Measurements from ENCODE around the gene OGFR. TPM values are rescaled to one million over a fixed set of nuclear protein-coding genes. Genes with fewer than 3 reads are reported as not detected.

The OGFR gene
- total RNA-seq, 3 donors from 2014 or later: 39.3 to 63.1 (median 48.5) TPM

DNA sequence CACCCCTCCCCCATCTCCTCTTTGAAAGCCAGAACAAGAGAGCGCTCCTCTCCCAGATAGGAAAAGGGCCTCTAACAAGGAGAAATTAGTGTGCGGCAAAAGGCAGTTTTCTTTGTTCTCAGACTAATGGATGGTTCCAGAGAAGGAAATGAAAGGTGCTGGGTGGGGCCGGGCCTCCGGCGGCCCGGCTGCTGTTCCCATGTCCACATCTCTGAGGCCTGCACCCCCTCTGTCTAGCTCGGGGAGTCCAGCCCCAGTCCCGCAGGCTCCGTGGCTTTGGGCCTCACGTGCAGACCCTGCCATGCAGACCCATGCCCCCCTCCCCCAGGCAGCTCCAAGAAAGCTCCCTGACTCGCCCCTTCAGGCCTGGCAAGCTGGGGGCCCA lies 44.2 kb upstream of the OGFR start:
- H3K4me3 ChIP-seq: no peak overlapping the region
- ATAC-seq (peak; percentile 32), DNase-seq (peak in 2 of 3 donors; percentile 22 to 49)
- peaks cover 5% of the 10 kb centered on the region for H3K4me1 ChIP-seq (ENCODE audit: low read depth)
- H3K9me3 ChIP-seq: no peaks in the 10 kb centered on the region
- H3K36me3 ChIP-seq (ENCODE audit: low read depth): no peaks in the 10 kb centered on the region
- TF ChIP-seq, protein P1, sequence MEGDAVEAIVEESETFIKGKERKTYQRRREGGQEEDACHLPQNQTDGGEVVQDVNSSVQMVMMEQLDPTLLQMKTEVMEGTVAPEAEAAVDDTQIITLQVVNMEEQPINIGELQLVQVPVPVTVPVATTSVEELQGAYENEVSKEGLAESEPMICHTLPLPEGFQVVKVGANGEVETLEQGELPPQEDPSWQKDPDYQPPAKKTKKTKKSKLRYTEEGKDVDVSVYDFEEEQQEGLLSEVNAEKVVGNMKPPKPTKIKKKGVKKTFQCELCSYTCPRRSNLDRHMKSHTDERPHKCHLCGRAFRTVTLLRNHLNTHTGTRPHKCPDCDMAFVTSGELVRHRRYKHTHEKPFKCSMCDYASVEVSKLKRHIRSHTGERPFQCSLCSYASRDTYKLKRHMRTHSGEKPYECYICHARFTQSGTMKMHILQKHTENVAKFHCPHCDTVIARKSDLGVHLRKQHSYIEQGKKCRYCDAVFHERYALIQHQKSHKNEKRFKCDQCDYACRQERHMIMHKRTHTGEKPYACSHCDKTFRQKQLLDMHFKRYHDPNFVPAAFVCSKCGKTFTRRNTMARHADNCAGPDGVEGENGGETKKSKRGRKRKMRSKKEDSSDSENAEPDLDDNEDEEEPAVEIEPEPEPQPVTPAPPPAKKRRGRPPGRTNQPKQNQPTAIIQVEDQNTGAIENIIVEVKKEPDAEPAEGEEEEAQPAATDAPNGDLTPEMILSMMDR (IDR thresholded peaks at IDR 0.05): no peak
- intact Hi-C loops (cut with DNase I, micrococcal nuclease): no loop called here

DNA sequence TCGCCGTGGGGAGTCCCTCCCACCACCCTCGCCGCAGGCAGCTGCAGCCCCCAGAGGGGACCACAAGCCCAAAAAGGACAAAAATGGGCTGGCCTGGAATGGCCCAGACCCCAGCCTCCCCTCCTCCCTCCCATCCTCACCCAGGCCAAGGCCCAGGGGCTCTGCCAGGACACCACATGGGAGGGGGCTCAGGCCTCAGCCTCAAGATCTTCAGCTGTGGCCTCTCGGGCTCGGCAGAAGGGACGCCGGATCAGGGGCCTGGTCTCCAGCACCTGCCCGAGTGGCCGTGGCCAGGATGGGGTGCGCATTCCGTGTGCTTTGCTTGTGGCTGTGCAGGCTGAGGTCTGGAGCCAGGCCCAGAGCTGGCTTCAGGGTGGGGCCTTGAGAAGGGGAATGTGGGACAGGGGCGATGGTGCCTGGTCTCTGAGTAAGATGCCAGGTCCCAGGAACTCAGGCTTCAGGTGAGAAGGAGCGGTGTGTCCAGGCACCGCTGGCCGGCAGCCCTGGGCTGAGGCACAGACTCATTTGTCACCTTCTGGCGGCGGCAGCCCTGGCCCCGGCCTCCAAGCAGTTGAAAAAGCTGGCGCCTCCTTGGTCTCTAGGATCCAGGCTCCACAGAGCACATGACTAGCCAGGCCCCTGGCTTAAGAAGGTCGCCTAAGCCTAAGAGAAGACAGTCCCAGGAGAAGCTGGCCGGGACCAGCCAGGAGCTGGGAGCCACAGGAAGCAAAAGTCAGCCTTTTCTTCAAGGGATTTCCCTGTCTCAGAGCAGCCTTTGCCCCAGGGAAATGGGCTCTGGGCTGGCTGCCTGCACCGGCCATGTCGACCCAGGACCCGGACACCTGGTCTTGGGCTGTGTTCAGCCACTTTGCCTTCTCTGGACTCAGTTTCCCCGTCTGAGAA lies 43.5 kb upstream of the OGFR start:
- Histone ChIP-seq H3K9me3 (no peaks in the 10 kb centered on the region), H3K4me3 (no peak overlapping the region), H3K36me3 (ENCODE audit: low read depth) (no peaks in the 10 kb centered on the region), H3K4me1 (ENCODE audit: low read depth) (peaks cover 5% of the 10 kb centered on the region)
- ATAC-seq (no peak), DNase-seq (peak in 2 of 3 donors; percentile 20 to 48)
- intact Hi-C loops (cut with DNase I, micrococcal nuclease): no loop called here
- TF ChIP-seq, protein P1 (IDR thresholded peaks at IDR 0.05): no peak

DNA sequence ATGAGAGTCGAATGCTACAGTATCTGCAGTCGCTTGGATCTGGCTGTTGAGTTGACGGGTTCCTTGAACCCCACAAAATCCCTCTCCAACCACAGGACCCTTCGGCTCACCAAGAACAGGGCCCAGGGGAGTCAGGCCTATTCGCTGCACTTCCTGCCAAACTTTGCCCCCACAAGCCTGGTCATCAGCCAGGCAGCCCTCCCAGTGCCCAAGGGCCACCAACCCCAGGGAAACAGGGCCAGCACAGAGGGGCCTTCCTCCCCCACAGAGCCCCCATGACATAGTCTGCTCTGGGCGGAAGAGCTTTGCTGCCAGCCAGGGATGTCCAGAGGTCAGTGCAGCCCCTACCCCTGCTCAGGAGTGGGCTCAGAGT lies 42.9 kb upstream of the OGFR start:
- Histone ChIP-seq H3K4me1 (ENCODE audit: low read depth) (no peaks in the 10 kb centered on the region), H3K4me3 (no peak overlapping the region), H3K9me3 (no peaks in the 10 kb centered on the region), H3K36me3 (ENCODE audit: low read depth) (no peaks in the 10 kb centered on the region)
- ATAC-seq (no peak), DNase-seq (peak in 2 of 3 donors; percentile 11 to 12)
- TF ChIP-seq, protein P1 (IDR thresholded peaks at IDR 0.05): no peak
- intact Hi-C loops (cut with DNase I, micrococcal nuclease): no loop called here

DNA sequence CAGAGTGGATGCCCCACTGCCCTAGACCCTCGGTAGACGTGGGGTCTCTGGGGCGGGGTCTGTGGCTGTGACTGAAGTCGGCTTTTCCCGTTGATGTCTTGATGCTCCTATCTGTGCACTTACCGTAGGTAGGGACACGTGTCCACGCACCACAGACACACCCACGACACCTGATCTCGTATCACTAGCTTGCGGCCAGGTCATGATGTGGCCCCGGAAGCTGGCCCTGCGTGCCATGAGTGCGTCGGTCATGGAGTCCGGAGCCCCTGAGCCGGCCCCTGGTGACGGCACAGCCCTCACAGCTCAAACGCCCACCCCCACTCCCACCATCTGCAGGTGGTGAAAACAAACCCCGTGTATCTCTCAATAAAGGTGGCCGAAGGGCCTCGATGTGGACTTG lies 42.3 kb upstream of the OGFR start:
- no peaks in the 10 kb centered on the region for H3K36me3 ChIP-seq (ENCODE audit: low read depth)
- H3K4me3 ChIP-seq: no peak overlapping the region
- no peaks in the 10 kb centered on the region for H3K9me3 ChIP-seq
- peak in 2 of 3 donors; percentile 11 to 30 for DNase-seq
- no peak for ATAC-seq
- intact Hi-C loops (cut with DNase I, micrococcal nuclease): no loop called here
- TF ChIP-seq, protein P1 (IDR thresholded peaks at IDR 0.05): no peak
- no peaks in the 10 kb centered on the region for H3K4me1 ChIP-seq (ENCODE audit: low read depth)

DNA sequence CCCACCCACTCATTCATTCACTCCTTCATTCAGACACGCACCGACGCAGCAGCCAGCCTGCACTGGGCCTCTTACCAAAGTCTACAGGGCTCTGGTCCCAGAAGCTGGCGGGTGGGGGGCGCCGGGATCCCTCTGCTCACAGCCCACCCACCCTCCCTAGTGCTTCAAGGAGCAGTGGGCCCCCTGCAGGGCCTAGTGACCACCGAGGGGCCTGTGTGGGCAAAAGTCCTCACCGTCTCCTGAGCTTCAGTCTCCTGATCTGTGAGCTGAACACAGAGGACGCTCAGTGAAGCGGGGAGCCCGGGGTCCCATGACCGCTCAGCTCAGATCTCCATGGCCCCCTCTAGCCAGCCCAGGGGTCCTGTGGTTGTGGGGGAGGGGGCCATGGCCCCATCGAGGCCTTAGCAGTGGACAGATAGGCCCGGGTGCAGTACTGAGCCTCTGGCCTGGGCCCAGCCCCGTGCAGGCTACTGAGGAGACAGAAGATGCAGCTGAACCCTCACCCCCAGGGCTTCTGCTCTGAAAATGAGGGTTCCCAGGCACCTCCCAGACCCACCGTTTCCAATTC lies 41.8 kb upstream of the OGFR start:
- intact Hi-C loops (cut with DNase I, micrococcal nuclease): no loop called here
- no peaks in the 10 kb centered on the region for H3K4me1 ChIP-seq (ENCODE audit: low read depth)
- no peak overlapping the region for H3K4me3 ChIP-seq
- TF ChIP-seq, protein P1 (IDR thresholded peaks at IDR 0.05): no peak
- H3K36me3 ChIP-seq (ENCODE audit: low read depth): no peaks in the 10 kb centered on the region
- ATAC-seq (no peak), DNase-seq (peak in 1 of 3 donors; percentile 13)
- H3K9me3 ChIP-seq: no peaks in the 10 kb centered on the region
